Gastrocnemius medialis (tissue), 4 donors: Measurements from ENCODE around the gene ALK.

Experiments used
- POLR2A ChIP-seq, 2 donors: fragments of 450-650 bp; IDR thresholded peaks; one replicate each; pipeline ENCODE4 v1.6.1; 2017; ENCODE audit warnings: antibody characterized with exemption in 2 of 2, mild to moderate bottlenecking in 2 of 2, moderate library complexity in 2 of 2
- TF ChIP-seq, protein P1 (sequence below), 5 experiments: fragments of 450-650 bp in 3 of 5; fragments of 200-600 bp in 2 of 5; sonication (generic) in 2 of 5; IDR thresholded peaks in 4 of 5; conservative IDR thresholded peaks in 1 of 5; 1 replicate in 4 of 5; 2 replicates in 1 of 5; pipeline ENCODE4 v1.5.1; 2016 to 2019; ENCODE audit warnings: antibody characterized with exemption in 5 of 5, mild to moderate bottlenecking in 3 of 5, moderate library complexity in 3 of 5

DNA sequence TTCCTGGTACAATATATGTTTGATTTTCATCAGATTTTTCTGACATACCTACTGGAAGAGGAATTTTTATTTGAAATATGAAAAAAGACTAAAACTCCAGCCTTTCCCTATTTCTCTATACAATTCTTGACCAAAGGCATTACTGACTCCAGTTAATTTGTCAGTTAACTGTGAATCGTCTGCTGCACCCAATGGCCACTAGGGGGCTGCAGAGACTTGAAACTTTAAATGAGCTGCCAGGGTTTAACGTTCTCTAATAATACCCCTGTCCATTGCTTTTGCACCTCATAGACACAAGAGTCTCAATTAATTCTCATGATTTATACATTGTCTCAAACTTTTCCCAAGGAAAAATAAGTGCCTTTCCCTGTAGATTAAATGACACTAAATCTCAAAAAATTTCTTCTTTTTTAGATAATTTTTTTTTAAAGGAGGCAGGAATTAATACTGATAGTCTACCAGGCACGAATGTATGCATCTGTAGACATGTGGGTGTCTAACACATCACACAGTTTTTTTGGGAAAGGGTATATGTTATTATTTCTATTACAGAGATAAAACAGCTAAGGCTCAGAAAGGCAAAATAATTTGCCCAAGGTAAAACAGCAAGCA is 1.8 kb upstream of the ALK start:
- no peak for TF ChIP-seq POLR2A (IDR thresholded peaks at IDR 0.05)
- TF ChIP-seq, protein P1, sequence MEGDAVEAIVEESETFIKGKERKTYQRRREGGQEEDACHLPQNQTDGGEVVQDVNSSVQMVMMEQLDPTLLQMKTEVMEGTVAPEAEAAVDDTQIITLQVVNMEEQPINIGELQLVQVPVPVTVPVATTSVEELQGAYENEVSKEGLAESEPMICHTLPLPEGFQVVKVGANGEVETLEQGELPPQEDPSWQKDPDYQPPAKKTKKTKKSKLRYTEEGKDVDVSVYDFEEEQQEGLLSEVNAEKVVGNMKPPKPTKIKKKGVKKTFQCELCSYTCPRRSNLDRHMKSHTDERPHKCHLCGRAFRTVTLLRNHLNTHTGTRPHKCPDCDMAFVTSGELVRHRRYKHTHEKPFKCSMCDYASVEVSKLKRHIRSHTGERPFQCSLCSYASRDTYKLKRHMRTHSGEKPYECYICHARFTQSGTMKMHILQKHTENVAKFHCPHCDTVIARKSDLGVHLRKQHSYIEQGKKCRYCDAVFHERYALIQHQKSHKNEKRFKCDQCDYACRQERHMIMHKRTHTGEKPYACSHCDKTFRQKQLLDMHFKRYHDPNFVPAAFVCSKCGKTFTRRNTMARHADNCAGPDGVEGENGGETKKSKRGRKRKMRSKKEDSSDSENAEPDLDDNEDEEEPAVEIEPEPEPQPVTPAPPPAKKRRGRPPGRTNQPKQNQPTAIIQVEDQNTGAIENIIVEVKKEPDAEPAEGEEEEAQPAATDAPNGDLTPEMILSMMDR (IDR thresholded peaks at IDR 0.05 in 4 of 5, conservative IDR thresholded peaks at IDR 0.05 in 1 of 5), result peak; percentile 50 to 84 (median 63)
